Measurements from ENCODE around the gene PTPN3. TPM values are rescaled to one million over a fixed set of nuclear protein-coding genes. Genes with fewer than 3 reads are reported as not detected.
A peak's percentile ranks its signal among the peaks of the same experiment; 100 is the strongest.

PTPN3 gene
- total RNA-seq, 1 donor from 2014 or later = 0.62 TPM

DNA sequence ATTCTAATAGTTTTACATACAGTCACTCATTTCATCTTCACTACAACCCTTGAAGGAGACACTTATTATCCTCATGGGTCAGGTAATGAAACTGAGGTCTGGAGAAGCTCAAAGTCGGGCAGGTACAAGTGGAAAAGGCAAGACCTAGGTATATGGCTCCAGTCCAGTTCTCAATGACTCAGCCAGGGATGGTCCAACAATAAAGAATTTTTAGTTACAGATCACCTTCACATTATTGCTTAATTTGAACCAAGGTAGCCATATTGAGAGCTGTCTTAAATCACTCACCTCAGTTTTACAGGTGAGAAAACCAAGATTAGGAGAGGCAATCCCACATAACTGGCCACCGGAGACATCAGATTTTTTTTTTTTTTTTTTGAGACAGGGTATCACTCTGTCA, 55.4 kb downstream of the PTPN3 start:
- Mint-ChIP-seq H3K36me3 (ENCODE audit: low read depth, unreplicated experiment) (no peaks in the 10 kb centered on the region), H3K4me3 (ENCODE audit: unreplicated experiment) (no peak overlapping the region), H3K9me3 (ENCODE audit: unreplicated experiment) (no peaks in the 10 kb centered on the region), H3K27me3 (ENCODE audit: unreplicated experiment) (peaks cover under 1% of the 10 kb centered on the region), H3K27ac (ENCODE audit: unreplicated experiment) (no peak overlapping the region), H3K4me1 (ENCODE audit: unreplicated experiment) (peaks cover 2% of the 10 kb centered on the region)
- DNase-seq (ENCODE audit: low spot score) = no peak
- TF ChIP-seq, protein P1, sequence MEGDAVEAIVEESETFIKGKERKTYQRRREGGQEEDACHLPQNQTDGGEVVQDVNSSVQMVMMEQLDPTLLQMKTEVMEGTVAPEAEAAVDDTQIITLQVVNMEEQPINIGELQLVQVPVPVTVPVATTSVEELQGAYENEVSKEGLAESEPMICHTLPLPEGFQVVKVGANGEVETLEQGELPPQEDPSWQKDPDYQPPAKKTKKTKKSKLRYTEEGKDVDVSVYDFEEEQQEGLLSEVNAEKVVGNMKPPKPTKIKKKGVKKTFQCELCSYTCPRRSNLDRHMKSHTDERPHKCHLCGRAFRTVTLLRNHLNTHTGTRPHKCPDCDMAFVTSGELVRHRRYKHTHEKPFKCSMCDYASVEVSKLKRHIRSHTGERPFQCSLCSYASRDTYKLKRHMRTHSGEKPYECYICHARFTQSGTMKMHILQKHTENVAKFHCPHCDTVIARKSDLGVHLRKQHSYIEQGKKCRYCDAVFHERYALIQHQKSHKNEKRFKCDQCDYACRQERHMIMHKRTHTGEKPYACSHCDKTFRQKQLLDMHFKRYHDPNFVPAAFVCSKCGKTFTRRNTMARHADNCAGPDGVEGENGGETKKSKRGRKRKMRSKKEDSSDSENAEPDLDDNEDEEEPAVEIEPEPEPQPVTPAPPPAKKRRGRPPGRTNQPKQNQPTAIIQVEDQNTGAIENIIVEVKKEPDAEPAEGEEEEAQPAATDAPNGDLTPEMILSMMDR (IDR thresholded peaks at IDR 0.05; ENCODE audit: unreplicated experiment) = no peak

DNA sequence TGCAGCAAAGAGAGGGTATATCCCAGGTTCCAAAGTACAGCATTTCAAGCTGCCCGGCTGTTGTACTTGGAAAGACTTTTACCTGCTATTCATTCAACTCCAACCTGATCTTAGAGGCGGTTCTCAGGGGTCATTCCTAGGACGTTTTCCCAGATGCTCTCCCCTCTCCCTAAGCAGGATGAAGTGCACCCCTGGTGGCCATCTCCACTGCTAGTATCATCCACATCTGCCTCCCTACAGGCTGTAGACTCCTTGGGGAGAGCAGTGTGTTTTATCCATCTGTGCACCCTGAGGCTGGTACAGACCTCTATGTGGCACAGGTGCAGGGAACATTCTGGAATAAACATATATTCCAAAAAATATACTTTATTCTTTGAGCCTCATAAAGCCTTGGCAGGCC, 56.8 kb downstream of the PTPN3 start:
- TF ChIP-seq, protein P1 (IDR thresholded peaks at IDR 0.05; ENCODE audit: unreplicated experiment) = no peak
- H3K27me3 Mint-ChIP-seq (ENCODE audit: unreplicated experiment) = no peaks in the 10 kb centered on the region
- no peak overlapping the region for H3K4me3 Mint-ChIP-seq (ENCODE audit: unreplicated experiment)
- no peaks in the 10 kb centered on the region for H3K36me3 Mint-ChIP-seq (ENCODE audit: low read depth, unreplicated experiment)
- H3K27ac Mint-ChIP-seq (ENCODE audit: unreplicated experiment) = peak overlapping the region; percentile 3
- DNase-seq (ENCODE audit: low spot score) = peak; percentile 30
- H3K4me1 Mint-ChIP-seq (ENCODE audit: unreplicated experiment) = no peaks in the 10 kb centered on the region
- H3K9me3 Mint-ChIP-seq (ENCODE audit: unreplicated experiment) = no peaks in the 10 kb centered on the region

- Mint-ChIP-seq H3K4me1 (ENCODE audit: unreplicated experiment) (no peaks in the 10 kb centered on the region), H3K27ac (ENCODE audit: unreplicated experiment) (peak overlapping the region; percentile 3), H3K27me3 (ENCODE audit: unreplicated experiment) (no peaks in the 10 kb centered on the region), H3K36me3 (ENCODE audit: low read depth, unreplicated experiment) (no peaks in the 10 kb centered on the region), H3K9me3 (ENCODE audit: unreplicated experiment) (no peaks in the 10 kb centered on the region), H3K4me3 (ENCODE audit: unreplicated experiment) (no peak overlapping the region)
- DNase-seq (ENCODE audit: low spot score) = peak; percentile 51
- TF ChIP-seq, protein P1 (IDR thresholded peaks at IDR 0.05; ENCODE audit: unreplicated experiment) = peak; percentile 73
Measured at GRCh38 chr9:109440797-109441287, 57.3 kb downstream of the PTPN3 start.

DNA sequence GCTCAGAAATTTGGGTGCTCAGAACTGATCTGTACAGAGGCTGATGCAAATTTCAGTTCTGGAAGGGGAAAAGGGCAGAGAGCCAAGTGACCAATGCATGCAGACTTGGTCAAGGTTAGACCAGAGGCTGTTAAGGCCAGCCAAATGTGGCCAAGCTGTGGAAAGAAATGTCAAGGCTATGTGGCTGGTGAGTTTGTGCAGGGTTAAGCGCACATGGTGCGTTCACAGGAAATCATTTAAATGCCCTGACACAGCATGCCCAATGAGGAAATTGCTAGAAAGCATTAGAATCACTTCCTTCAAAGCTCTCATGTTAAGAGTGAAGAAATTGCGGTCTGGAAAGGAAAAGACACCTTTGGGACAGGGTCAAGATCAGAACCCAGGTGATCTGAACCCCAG, 58.0 kb downstream of the PTPN3 start:
- Mint-ChIP-seq H3K36me3 (ENCODE audit: low read depth, unreplicated experiment) (no peaks in the 10 kb centered on the region), H3K27me3 (ENCODE audit: unreplicated experiment) (no peaks in the 10 kb centered on the region), H3K9me3 (ENCODE audit: unreplicated experiment) (no peaks in the 10 kb centered on the region), H3K4me3 (ENCODE audit: unreplicated experiment) (no peak overlapping the region), H3K4me1 (ENCODE audit: unreplicated experiment) (no peaks in the 10 kb centered on the region), H3K27ac (ENCODE audit: unreplicated experiment) (no peak overlapping the region)
- DNase-seq (ENCODE audit: low spot score) = no peak
- TF ChIP-seq, protein P1 (IDR thresholded peaks at IDR 0.05; ENCODE audit: unreplicated experiment) = no peak

DNA sequence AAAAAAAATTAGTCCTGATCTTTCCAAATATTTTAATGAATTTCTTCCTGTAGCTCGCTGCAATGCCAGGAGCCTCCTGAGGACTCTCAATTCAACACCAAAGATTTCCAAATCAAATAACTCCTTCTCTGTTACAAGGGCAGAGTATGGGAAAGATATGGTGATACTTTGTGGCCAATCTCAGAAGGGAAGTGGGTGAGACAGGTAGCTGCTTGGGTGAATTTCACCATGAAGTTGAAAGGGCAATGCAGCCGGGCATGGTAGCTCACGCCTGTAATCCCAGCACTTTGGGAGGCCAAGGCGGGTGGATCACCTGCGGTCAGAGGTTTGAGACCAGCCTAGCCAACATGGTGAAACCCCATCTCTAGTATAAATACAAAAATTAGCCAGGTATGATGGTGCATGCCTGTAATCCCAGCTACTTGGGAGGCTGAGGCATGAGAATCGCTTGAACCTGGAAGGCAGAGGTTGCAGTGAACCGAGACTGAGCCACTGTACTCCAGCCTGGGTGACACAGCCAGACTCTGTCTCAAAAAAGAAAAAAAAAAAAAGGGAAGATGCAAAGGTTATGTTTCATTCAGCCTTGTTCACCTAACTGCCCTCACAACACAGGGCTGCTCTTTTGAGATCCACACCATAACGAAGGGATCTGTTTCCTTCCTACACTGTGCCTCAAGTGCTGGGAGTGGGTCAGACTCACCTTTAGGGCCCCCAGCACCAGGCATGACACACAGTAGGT, 58.6 kb downstream of the PTPN3 start:
- Mint-ChIP-seq H3K9me3 (ENCODE audit: unreplicated experiment) (no peaks in the 10 kb centered on the region), H3K27me3 (ENCODE audit: unreplicated experiment) (peaks cover 4% of the 10 kb centered on the region), H3K4me3 (ENCODE audit: unreplicated experiment) (no peak overlapping the region), H3K36me3 (ENCODE audit: low read depth, unreplicated experiment) (no peaks in the 10 kb centered on the region), H3K27ac (ENCODE audit: unreplicated experiment) (no peak overlapping the region), H3K4me1 (ENCODE audit: unreplicated experiment) (no peaks in the 10 kb centered on the region)
- TF ChIP-seq, protein P1 (IDR thresholded peaks at IDR 0.05; ENCODE audit: unreplicated experiment) = no peak
- DNase-seq (ENCODE audit: low spot score) = no peak

Measured in endothelial cell (in vitro differentiated cells).